ENCODE data around the gene IL21R.

DNA sequence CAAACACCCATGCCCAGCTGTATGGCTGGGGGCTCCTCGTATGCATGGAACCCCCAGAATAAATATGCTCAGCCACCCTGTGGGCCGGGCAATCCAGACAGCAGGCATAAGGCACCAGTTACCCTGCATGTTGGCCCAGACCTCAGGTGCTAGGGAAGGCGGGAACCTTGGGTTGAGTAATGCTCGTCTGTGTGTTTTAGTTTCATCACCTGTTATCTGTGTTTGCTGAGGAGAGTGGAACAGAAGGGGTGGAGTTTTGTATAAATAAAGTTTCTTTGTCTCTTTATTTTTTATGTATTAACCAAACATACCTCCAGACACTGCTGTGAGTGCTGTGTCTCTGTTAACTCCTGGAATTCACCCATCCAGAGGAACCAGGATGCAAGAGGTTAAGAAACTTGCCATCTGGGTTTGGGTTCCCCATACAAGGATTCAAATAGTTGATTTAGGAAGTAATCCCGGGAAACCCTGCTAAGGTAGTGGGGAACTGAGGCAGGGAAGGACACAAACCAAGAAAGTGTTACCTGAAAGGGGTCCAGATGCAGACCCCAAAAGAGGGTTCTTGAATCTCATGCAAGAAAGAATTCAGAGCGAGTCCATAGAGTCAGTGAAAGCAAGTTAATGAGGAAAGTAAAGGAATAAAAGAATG, 37.4 kb upstream of the IL21R start:
- TF ChIP-seq, protein P1, sequence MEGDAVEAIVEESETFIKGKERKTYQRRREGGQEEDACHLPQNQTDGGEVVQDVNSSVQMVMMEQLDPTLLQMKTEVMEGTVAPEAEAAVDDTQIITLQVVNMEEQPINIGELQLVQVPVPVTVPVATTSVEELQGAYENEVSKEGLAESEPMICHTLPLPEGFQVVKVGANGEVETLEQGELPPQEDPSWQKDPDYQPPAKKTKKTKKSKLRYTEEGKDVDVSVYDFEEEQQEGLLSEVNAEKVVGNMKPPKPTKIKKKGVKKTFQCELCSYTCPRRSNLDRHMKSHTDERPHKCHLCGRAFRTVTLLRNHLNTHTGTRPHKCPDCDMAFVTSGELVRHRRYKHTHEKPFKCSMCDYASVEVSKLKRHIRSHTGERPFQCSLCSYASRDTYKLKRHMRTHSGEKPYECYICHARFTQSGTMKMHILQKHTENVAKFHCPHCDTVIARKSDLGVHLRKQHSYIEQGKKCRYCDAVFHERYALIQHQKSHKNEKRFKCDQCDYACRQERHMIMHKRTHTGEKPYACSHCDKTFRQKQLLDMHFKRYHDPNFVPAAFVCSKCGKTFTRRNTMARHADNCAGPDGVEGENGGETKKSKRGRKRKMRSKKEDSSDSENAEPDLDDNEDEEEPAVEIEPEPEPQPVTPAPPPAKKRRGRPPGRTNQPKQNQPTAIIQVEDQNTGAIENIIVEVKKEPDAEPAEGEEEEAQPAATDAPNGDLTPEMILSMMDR (IDR thresholded peaks at IDR 0.05), result no peak
- TF ChIP-seq EP300 (IDR thresholded peaks at IDR 0.05; ENCODE audit: low read depth), result no peak
